HG03432 (cell line): ENCODE data around the gene ECPAS.
"Not testable (repeated sequence)": the region's sequence is repeated elsewhere in the genome, so short reads cannot be mapped to it uniquely, and the experiment has no call there.

Source experiments
- ATAC-seq: cut with Tn5 transposase; IDR thresholded peaks from one replicate; pipeline ENCODE4 v1.9.1; 2021; ENCODE audit warnings: mild to moderate bottlenecking, moderate library complexity; ENCODE audit not compliant: unreplicated experiment

Gene ECPAS

GRCh38 chr9:111481885-111482636 is 2.1 kb downstream of the ECPAS start:
- no peak for ATAC-seq

- ATAC-seq, result no peak
These were observed 6.5 kb downstream of the ECPAS start for GRCh38 chr9:111477677-111478076.

- no peak for ATAC-seq
These were observed 9.0 kb downstream of the ECPAS start for GRCh38 chr9:111475195-111475594.

GRCh38 chr9:111474385-111474784 is 9.8 kb downstream of the ECPAS start:
- ATAC-seq, result no peak

GRCh38 chr9:111467778-111468367 is 16.3 kb downstream of the ECPAS start:
- ATAC-seq, result no peak

- no peak for ATAC-seq
These were observed 21.1 kb downstream of the ECPAS start for GRCh38 chr9:111463048-111463447.

- peak; percentile 58 for ATAC-seq
These were observed 25.8 kb downstream of the ECPAS start for GRCh38 chr9:111458139-111459009.

GRCh38 chr9:111456529-111456928 is 27.7 kb downstream of the ECPAS start:
- ATAC-seq, result peak; percentile 71

GRCh38 chr9:111455638-111456037 is 28.5 kb downstream of the ECPAS start:
- ATAC-seq, result no peak

GRCh38 chr9:111454751-111455150 is 29.4 kb downstream of the ECPAS start:
- no peak for ATAC-seq

GRCh38 chr9:111451570-111451969 is 32.6 kb downstream of the ECPAS start:
- no peak for ATAC-seq

GRCh38 chr9:111450124-111450523 is 34.1 kb downstream of the ECPAS start:
- no peak for ATAC-seq

- ATAC-seq, result no peak
These were observed 34.5 kb downstream of the ECPAS start for GRCh38 chr9:111449705-111450104.

GRCh38 chr9:111445799-111446198 is 38.4 kb downstream of the ECPAS start:
- not testable (repeated sequence) for ATAC-seq

- ATAC-seq, result no peak
These were observed 40.7 kb downstream of the ECPAS start for GRCh38 chr9:111443454-111443853.

- ATAC-seq, result no peak
These were observed 41.7 kb downstream of the ECPAS start for GRCh38 chr9:111442360-111443027.

- ATAC-seq, result no peak
These were observed 44.0 kb downstream of the ECPAS start for GRCh38 chr9:111440226-111440625.

- no peak for ATAC-seq
These were observed 45.5 kb downstream of the ECPAS start for GRCh38 chr9:111438541-111439235.

GRCh38 chr9:111436571-111436970 is 47.6 kb downstream of the ECPAS start:
- ATAC-seq, result no peak

- no peak for ATAC-seq
These were observed 51.1 kb downstream of the ECPAS start for GRCh38 chr9:111433082-111433481.

- ATAC-seq, result no peak
These were observed 52.5 kb downstream of the ECPAS start for GRCh38 chr9:111431684-111432083.
